H1 (cell line): Measurements from ENCODE around the gene RASAL2. TPM values are rescaled to one million over a fixed set of nuclear protein-coding genes. Genes with fewer than 3 reads are reported as not detected.

ENCODE experiments used
- CTCF ChIA-PET: fragments of 300-600 bp; sonication (Branson Sonifier 250); formaldehyde crosslinking; loops from one replicate; lab custom pipeline; 2021; ENCODE audit not compliant: partially characterized antibody; lab: Charles Lee
- POLR2A ChIA-PET: fragments of 300-600 bp; sonication (Branson Sonifier 250); formaldehyde crosslinking; loops from one replicate; lab custom pipeline; 2021; ENCODE audit warnings: inconsistent platforms; ENCODE audit not compliant: partially characterized antibody; lab: Charles Lee
- DNase-seq, 2 experiments: peaks; one replicate each; pipeline versions ENCODE4 v3.0.0 to v3.0.0-alpha.2; 2010 to 2022; ENCODE audit warnings: low spot score in 2 of 2, low read depth in 1 of 2, mixed read lengths in 1 of 2
- FAIRE-seq: peaks from 2 replicates; lab custom pipeline; 2011; peaks lifted over from hg19 to GRCh38; lab: Jason Lieb, UNC
- H2AFZ ChIP-seq: 2 replicates; pipeline ENCODE4 v1.8.1; 2012; ENCODE audit warnings: low read length, inconsistent platforms
- H2AK5ac ChIP-seq: 2 replicates; pipeline ENCODE4 v1.6.1; 2013; ENCODE audit warnings: low read depth, low read length
- H2BK120ac ChIP-seq: replicated peaks from 2 replicates; pipeline ENCODE3; 2013; ENCODE audit warnings: low read depth, low read length, inconsistent platforms
- H2BK12ac ChIP-seq: 2 replicates; pipeline ENCODE4 v1.6.1; 2013; ENCODE audit warnings: low read depth, low read length
- H2BK15ac ChIP-seq: 2 replicates; pipeline ENCODE4 v1.6.1; 2013; ENCODE audit warnings: low read length
- H2BK20ac ChIP-seq: 2 replicates; pipeline ENCODE4 v1.6.1; 2013; ENCODE audit warnings: low read length
- H2BK5ac ChIP-seq: 2 replicates; pipeline ENCODE4 v1.6.1; 2013; ENCODE audit warnings: low read depth, low read length
- H3K14ac ChIP-seq: 2 replicates; pipeline ENCODE4 v1.6.1; 2013; ENCODE audit warnings: inconsistent platforms; ENCODE audit not compliant: insufficient read length
- H3K18ac ChIP-seq: 2 replicates; pipeline ENCODE4 v1.6.1; 2013; ENCODE audit warnings: low read length; ENCODE audit errors: extremely low read depth
- H3K23ac ChIP-seq: 2 replicates; pipeline ENCODE4 v1.6.1; 2013; ENCODE audit warnings: inconsistent platforms; ENCODE audit not compliant: insufficient read length
- H3K23me2 ChIP-seq: 2 replicates; pipeline ENCODE4 v1.6.1; 2013; ENCODE audit warnings: low read depth, low read length
- H3K27ac ChIP-seq: 2 replicates; pipeline ENCODE4 v1.6.1; 2011; ENCODE audit warnings: low read depth, low read length, inconsistent platforms
- H3K27me3 ChIP-seq, 4 experiments: replicated peaks in 1 of 4; 1 replicate in 1 of 4; 2 replicates in 3 of 4; pipeline versions ENCODE4 v1.6.1 to v1.8.1; 2011 to 2013; ENCODE audit warnings: low read length in 3 of 4, mild to moderate bottlenecking in 3 of 4, inconsistent platforms in 2 of 4, mixed read lengths in 2 of 4, moderate library complexity in 1 of 4; ENCODE audit not compliant: control insufficient read depth in 3 of 4, insufficient read depth in 3 of 4; ENCODE audit errors: extremely low read depth in 1 of 4
- H3K36me3 ChIP-seq, 4 experiments: 2 replicates each; pipeline versions ENCODE4 v1.6.1 to v1.8.1; 2011 to 2013; ENCODE audit warnings: mild to moderate bottlenecking in 4 of 4, low read length in 3 of 4, moderate library complexity in 2 of 4, control low read depth in 1 of 4, inconsistent platforms in 1 of 4; ENCODE audit not compliant: insufficient read depth in 4 of 4, control insufficient read depth in 2 of 4
- H3K4ac ChIP-seq: replicated peaks from 2 replicates; pipeline ENCODE3; 2013; ENCODE audit warnings: low read length, low read depth, mixed read lengths, inconsistent platforms; ENCODE audit not compliant: insufficient read length
- H3K4me1 ChIP-seq, 4 experiments: replicated peaks in 1 of 4; 1 replicate in 1 of 4; 2 replicates in 3 of 4; pipeline versions ENCODE4 v1.6.1 to v1.8.1; 2011 to 2013; ENCODE audit warnings: low read length in 3 of 4, inconsistent platforms in 2 of 4, mixed read lengths in 1 of 4; ENCODE audit not compliant: insufficient read depth in 4 of 4, control insufficient read depth in 3 of 4
- H3K4me2 ChIP-seq, 2 experiments: 2 replicates each; pipeline versions ENCODE4 v1.6.1 to v1.8.1; 2011 to 2013; ENCODE audit warnings: low read depth in 2 of 2, low read length in 2 of 2, control low read depth in 1 of 2, inconsistent platforms in 1 of 2, mild to moderate bottlenecking in 1 of 2; ENCODE audit not compliant: insufficient read depth in 1 of 2
- H3K4me3 ChIP-seq, 4 experiments: fragments of 200-600, 300-600 bp in 1 of 4; sonication (generic), shearing (Covaris generic), sonication (Bioruptor Twin) in 1 of 4; 2 replicates each; pipeline versions ENCODE4 v1.5.1 to v1.8.1; 2011 to 2016; ENCODE audit warnings: low read length in 4 of 4, low read depth in 3 of 4, control low read depth in 2 of 4, inconsistent platforms in 2 of 4, mild to moderate bottlenecking in 2 of 4, mixed read lengths in 1 of 4, moderate library complexity in 1 of 4; ENCODE audit not compliant: insufficient read depth in 2 of 4; ENCODE audit errors: extremely low read depth in 1 of 4
- H3K56ac ChIP-seq: replicated peaks from 2 replicates; pipeline ENCODE3; 2013; ENCODE audit warnings: low read depth, mild to moderate bottlenecking, mixed read lengths, low read length, inconsistent platforms; ENCODE audit not compliant: insufficient read length
- H3K79me1 ChIP-seq: 2 replicates; pipeline ENCODE4 v1.6.1; 2013; ENCODE audit warnings: low read depth, low read length, control low read depth
- H3K79me2 ChIP-seq, 2 experiments: 2 replicates each; pipeline versions ENCODE4 v1.6.1 to v1.8.1; 2012 to 2013; ENCODE audit warnings: low read length in 2 of 2, mild to moderate bottlenecking in 2 of 2, inconsistent platforms in 1 of 2; ENCODE audit not compliant: insufficient read depth in 2 of 2, control insufficient read depth in 1 of 2
- H3K9ac ChIP-seq, 4 experiments: replicated peaks in 1 of 4; 1 replicate in 1 of 4; 2 replicates in 3 of 4; pipeline versions ENCODE4 v1.6.1 to v1.8.1; 2011 to 2013; ENCODE audit warnings: low read depth in 3 of 4, low read length in 3 of 4, control low read depth in 2 of 4, mild to moderate bottlenecking in 2 of 4, moderate library complexity in 2 of 4, inconsistent platforms in 1 of 4; ENCODE audit errors: extremely low read depth in 1 of 4
- H3K9me3 ChIP-seq, 2 experiments: 2 replicates each; pipeline versions ENCODE4 v1.6.1 to v1.8.1; 2012 to 2013; ENCODE audit warnings: mild to moderate bottlenecking in 2 of 2, moderate library complexity in 2 of 2, control low read depth in 1 of 2, inconsistent platforms in 1 of 2, low read depth in 1 of 2, low read length in 1 of 2, mixed read lengths in 1 of 2; ENCODE audit not compliant: insufficient read depth in 2 of 2
- H4K20me1 ChIP-seq, 2 experiments: replicated peaks in 1 of 2; 2 replicates each; pipeline versions ENCODE3 to v1.8.1; 2011 to 2013; ENCODE audit warnings: inconsistent platforms in 2 of 2, low read length in 2 of 2, mild to moderate bottlenecking in 1 of 2; ENCODE audit not compliant: insufficient read depth in 2 of 2, control insufficient read depth in 1 of 2
- H4K5ac ChIP-seq: 2 replicates; pipeline ENCODE4 v1.6.1; 2013; ENCODE audit warnings: low read length, low read depth, mixed read lengths, inconsistent platforms; ENCODE audit not compliant: insufficient read length
- H4K8ac ChIP-seq: 2 replicates; pipeline ENCODE4 v1.8.0; 2013; ENCODE audit warnings: mild to moderate bottlenecking, moderate library complexity, low read length, inconsistent platforms; ENCODE audit not compliant: insufficient read depth; ENCODE audit errors: extremely low read depth
- H4K91ac ChIP-seq: replicated peaks from 2 replicates; pipeline ENCODE3; 2013; ENCODE audit warnings: low read length, mixed read lengths, inconsistent platforms; ENCODE audit not compliant: insufficient read length
- EZH2 ChIP-seq: fragments of 200-600 bp; sonication (generic); IDR thresholded peaks from 2 replicates; pipeline ENCODE4 v1.7.1; 2012; ENCODE audit warnings: low read depth, mild to moderate bottlenecking, moderate library complexity, low read length, inconsistent platforms; ENCODE audit not compliant: severe bottlenecking
- GABPA ChIP-seq: IDR thresholded peaks from 2 replicates; pipeline ENCODE4 v1.6.1; 2011; ENCODE audit warnings: mild to moderate bottlenecking, low read length, moderate library complexity, borderline replicate concordance; ENCODE audit not compliant: insufficient read depth
- JUN ChIP-seq: IDR thresholded peaks from 2 replicates; pipeline ENCODE4 v1.6.1; 2011; ENCODE audit warnings: low read depth, mild to moderate bottlenecking, improper control_type of control experiment, low read length
- POLR2AphosphoS5 ChIP-seq: IDR thresholded peaks from 2 replicates; pipeline ENCODE4 v1.6.1; 2011; ENCODE audit warnings: low read depth, low read length
- RBBP5 ChIP-seq: IDR thresholded peaks from 2 replicates; pipeline ENCODE4 v1.7.1; 2012; ENCODE audit warnings: low read depth, mild to moderate bottlenecking, inconsistent platforms, low read length, moderate library complexity, borderline replicate concordance
- SIRT6 ChIP-seq: IDR thresholded peaks from one replicate; pipeline ENCODE4 v1.7.1; 2012; ENCODE audit warnings: low read length, inconsistent platforms
- TAF1 ChIP-seq: IDR thresholded peaks from 2 replicates; pipeline ENCODE4 v1.6.1; 2011; ENCODE audit warnings: mild to moderate bottlenecking, low read depth, low read length
- WGBS, 2 experiments: shearing (Covaris generic) in 1 of 2; methylation state at CpG; one replicate each; pipeline versions ENCODE4 v1.1.6 to v1.1.7; 2013 to 2015; ENCODE audit warnings: low lambda C conversion rate in 2 of 2, mixed read lengths in 2 of 2, inconsistent platforms in 1 of 2, low coverage in 1 of 2, missing lambda C conversion rate in 1 of 2; ENCODE audit not compliant: insufficient replicate concordance in 2 of 2, insufficient coverage in 1 of 2, insufficient read length in 1 of 2; ENCODE audit errors: extremely low coverage in 1 of 2, missing lambda C conversion rate in 1 of 2; 5-methylcytosine and 5-hydroxymethylcytosine counted together
- polyA plus RNA-seq, 7 experiments: library from polyadenylated mRNA; depleted of rRNA in 3 of 7; stranded (reverse) in 5 of 7; unstranded in 2 of 7; fragments of >200 nt in 5 of 7; fragments of 200-250 nt in 2 of 7; gene quantifications; 1 replicate in 5 of 7; 2 replicates in 1 of 7; 4 replicates in 1 of 7; pipeline versions ENCODE4 v1.2.1 to v1.2.3, GENCODE V29; 2011 to 2013; ENCODE audit warnings: missing spikeins in 2 of 7, mixed read lengths in 2 of 7
- total RNA-seq: library from RNA; stranded (reverse); fragmentation: NEBNext Ultra II Directional; extraction: Animal tissue kit (Norgen Biotek cat#: 25700); gene quantifications from 2 replicates; pipeline ENCODE4 v1.2.1, GENCODE V29; 2021

The RASAL2 gene
- total and polyA plus RNA-seq, 2 of the 8 experiments (the other 6 are each of a cell fraction or from before 2014, with no cell fraction given), result 15.9 to 32.5 TPM

GRCh38 chr1:178486100-178487069, 392.5 kb downstream of the RASAL2 start:
- Histone ChIP-seq H2BK20ac (no peak overlapping the region), H3K9ac (no peak overlapping the region)
- WGBS, 2 experiments, result 74% methylated on average over 51 of the region's 54 CpGs; no CpG with 5 or more reads in 1 of the 2 experiments

More at GRCh38 chr1:178486100-178487069, 392.5 kb downstream of the RASAL2 start:
- no peak for FAIRE-seq
- Histone ChIP-seq H2AFZ (no peak overlapping the region), H3K36me3 (no peaks in the 10 kb centered on the region), H3K23me2 (no peaks in the 10 kb centered on the region), H2AK5ac (no peak overlapping the region), H3K56ac (no peak overlapping the region), H2BK120ac (no peak overlapping the region), H3K27me3 (no peaks in the 10 kb centered on the region), H3K4ac (no peak overlapping the region), H3K9me3 (no peaks in the 10 kb centered on the region), H2BK12ac (no peak overlapping the region), H4K8ac (peak overlapping the region; percentile 69; the same call in 1 of the 2 replicates), H3K23ac (no peak overlapping the region), H2BK15ac (no peak overlapping the region), H4K91ac (no peak overlapping the region), H3K79me1 (no peaks in the 10 kb centered on the region), H3K4me2 (peak overlapping the region in 1 of 2 experiments; percentile 35; a peak in 2 of 4 replicates), H3K79me2 (no peaks in the 10 kb centered on the region), H3K4me1 (no peaks in the 10 kb centered on the region; a peak in 1 of 7 replicates), H3K14ac (no peak overlapping the region), H3K18ac (no peak overlapping the region), H3K4me3 (peak overlapping the region in 1 of 4 experiments; percentile 33; a peak in 3 of 8 replicates), H2BK5ac (no peak overlapping the region), H3K27ac (no peak overlapping the region), H4K20me1 (no peaks in the 10 kb centered on the region), H4K5ac (no peak overlapping the region)
- TF ChIP-seq POLR2AphosphoS5 (no peak), JUN (no peak), TAF1 (0 out of 2 replicates have a peak, but pooled peaks have one; percentile 11), RBBP5 (no peak), SIRT6 (no peak), GABPA (no peak), EZH2 (no peak)
- DNase-seq, result peak in 1 of 2 experiments; percentile 54
- ChIA-PET CTCF (interaction anchor here (1.6 to 10.0 kb wide), 3 partner anchors 10 to 14 kb away, joined by 5 to 100 read pairs (median 6); no protein-coding TSS in a partner anchor), POLR2A (interaction anchor here (1.1 kb wide), 1 partner anchor 8 kb away, joined by 3 read pairs; no protein-coding TSS in a partner anchor)
